SK-N-SH (cell line): ENCODE measurements around the gene OSBPL10. TPM values are rescaled to one million over a fixed set of nuclear protein-coding genes. Genes with fewer than 3 reads are reported as not detected.

Experiments used
- CTCF ChIA-PET: fragments of 300-600, 350-600 bp; formaldehyde crosslinking; extraction: SDS; loops from one replicate; lab custom pipeline; 2021; lab: Yijun Ruan, JAX
- POLR2A ChIA-PET: fragments of 350-600 bp; sonication (Branson Sonifier 250); formaldehyde crosslinking; extraction: SDS; loops from one replicate; lab custom pipeline; 2020; ENCODE audit warnings: antibody characterized with exemption, inconsistent platforms; lab: Yijun Ruan, JAX
- DNase-seq: peaks from one replicate; pipeline ENCODE4 v3.0.0; 2012
- H2AFZ ChIP-seq: fragments of 200-600 bp; sonication (generic); 2 replicates; pipeline ENCODE4 v1.8.1; 2016; ENCODE audit warnings: antibody characterized with exemption, mild to moderate bottlenecking, low read depth
- H3F3A ChIP-seq: fragments of 200-600 bp; sonication (generic); replicated peaks from 2 replicates; pipeline ENCODE3; 2016; ENCODE audit warnings: antibody characterized with exemption, mild to moderate bottlenecking; ENCODE audit not compliant: insufficient read depth
- H3K27ac ChIP-seq, 2 experiments: fragments of 200-500 bp in 1 of 2; fragments of 200-600 bp in 1 of 2; sonication (Bioruptor generic) in 1 of 2; sonication (generic), shearing (Covaris generic) in 1 of 2; 2 replicates each; pipeline versions ENCODE4 v1.5.1 to v1.6.1; 2014 to 2016; ENCODE audit warnings: low read depth in 2 of 2, inconsistent platforms in 1 of 2, low read length in 1 of 2, mild to moderate bottlenecking in 1 of 2, mixed read lengths in 1 of 2
- H3K27me3 ChIP-seq: fragments of 200-600 bp; sonication (generic), shearing (Covaris generic); 2 replicates; pipeline ENCODE4 v1.6.1; 2016; ENCODE audit warnings: mixed run types; ENCODE audit not compliant: insufficient read depth
- H3K36me3 ChIP-seq, 2 experiments: fragments of 200-500 bp in 1 of 2; fragments of 200-600 bp in 1 of 2; sonication (Bioruptor generic) in 1 of 2; sonication (generic) in 1 of 2; replicated peaks in 1 of 2; 2 replicates each; pipeline versions ENCODE3 to v1.5.1; 2014 to 2016; ENCODE audit warnings: low read length in 1 of 2, mild to moderate bottlenecking in 1 of 2; ENCODE audit not compliant: insufficient read depth in 2 of 2, control insufficient read depth in 1 of 2
- H3K4me1 ChIP-seq, 2 experiments: fragments of 200-500 bp in 1 of 2; fragments of 200-600 bp in 1 of 2; sonication (Bioruptor generic) in 1 of 2; sonication (generic), shearing (Covaris generic) in 1 of 2; 2 replicates each; pipeline versions ENCODE4 v1.5.1 to v1.6.1; 2014 to 2016; ENCODE audit warnings: low read depth in 1 of 2, low read length in 1 of 2, mixed run types in 1 of 2; ENCODE audit not compliant: insufficient read depth in 2 of 2, control insufficient read depth in 1 of 2
- H3K4me2 ChIP-seq: fragments of 200-600 bp; sonication (generic), shearing (Covaris generic); 2 replicates; pipeline ENCODE4 v1.6.1; 2017; ENCODE audit warnings: mixed run types
- H3K4me3 ChIP-seq, 2 experiments: fragments of 200-500 bp in 1 of 2; fragments of 200-600 bp in 1 of 2; sonication (Bioruptor generic) in 1 of 2; sonication (generic), shearing (Covaris generic) in 1 of 2; 2 replicates each; pipeline versions ENCODE4 v1.5.1 to v1.8.1; 2014 to 2016; ENCODE audit warnings: low read depth in 2 of 2, inconsistent platforms in 1 of 2, low read length in 1 of 2, mild to moderate bottlenecking in 1 of 2, mixed read lengths in 1 of 2, moderate library complexity in 1 of 2
- H3K79me2 ChIP-seq: fragments of 200-600 bp; sonication (generic); 2 replicates; pipeline ENCODE4 v1.8.1; 2017; ENCODE audit warnings: mild to moderate bottlenecking; ENCODE audit not compliant: insufficient read depth
- H3K9ac ChIP-seq: fragments of 200-600 bp; sonication (generic); 2 replicates; pipeline ENCODE4 v1.6.1; 2017; ENCODE audit warnings: mixed run types
- H3K9me2 ChIP-seq: fragments of 200-600 bp; sonication (generic); 2 replicates; pipeline ENCODE4 v1.6.1; 2017; ENCODE audit warnings: mixed run types
- H3K9me3 ChIP-seq: fragments of 200-600 bp; sonication (generic); 2 replicates; pipeline ENCODE4 v1.6.1; 2017; ENCODE audit warnings: mixed run types, mild to moderate bottlenecking, moderate library complexity
- H4K20me1 ChIP-seq: fragments of 200-600 bp; sonication (generic); 2 replicates; pipeline ENCODE4 v1.6.1; 2017; ENCODE audit warnings: mild to moderate bottlenecking, mixed run types; ENCODE audit not compliant: insufficient read depth
- CHD2 ChIP-seq: fragments of 150-350 bp; IDR thresholded peaks from 2 replicates; pipeline ENCODE4 v1.6.1; 2018; ENCODE audit warnings: low read length; ENCODE audit not compliant: partially characterized antibody
- CTCF ChIP-seq: fragments of 200-600 bp; sonication (generic); IDR thresholded peaks from 2 replicates; pipeline ENCODE4 v1.6.1; 2017; ENCODE audit warnings: antibody characterized with exemption, mild to moderate bottlenecking, moderate library complexity
- ELF1 ChIP-seq: IDR thresholded peaks from 2 replicates; pipeline ENCODE4 v1.4.0; 2012
- EP300 ChIP-seq, 2 experiments: IDR thresholded peaks; 2 replicates each; pipeline versions ENCODE4 v1.4.0 to v1.6.1; 2012; ENCODE audit warnings: borderline replicate concordance in 1 of 2, low read depth in 1 of 2, low read length in 1 of 2
- EZH2phosphoT487 ChIP-seq: fragments of 200-600 bp; sonication (generic); IDR thresholded peaks from 2 replicates; pipeline ENCODE4 v1.6.1; 2017; ENCODE audit warnings: low read depth, mixed run types, mild to moderate bottlenecking, antibody characterized with exemption, moderate library complexity, borderline replicate concordance
- FOSL2 ChIP-seq: IDR thresholded peaks from 2 replicates; pipeline ENCODE4 v1.4.0; 2012; ENCODE audit warnings: low read depth, mild to moderate bottlenecking, moderate library complexity, borderline replicate concordance
- FOXM1 ChIP-seq: IDR thresholded peaks from 2 replicates; pipeline ENCODE4 v1.4.0; 2012; ENCODE audit warnings: low read depth, mild to moderate bottlenecking
- GABPA ChIP-seq: IDR thresholded peaks from 2 replicates; pipeline ENCODE4 v1.4.0; 2012; ENCODE audit warnings: low read depth, mild to moderate bottlenecking
- GATA2 ChIP-seq: sonication (generic); formaldehyde crosslinking; IDR thresholded peaks from 2 replicates; pipeline ENCODE4 v1.5.0; 2020; ENCODE audit warnings: mild to moderate bottlenecking, missing genetic modification reagents
- IRF3 ChIP-seq: fragments of 150-350 bp; IDR thresholded peaks from 2 replicates; pipeline ENCODE4 v1.6.1; 2016; ENCODE audit warnings: mild to moderate bottlenecking, low read depth, low read length
- JUND ChIP-seq: IDR thresholded peaks from 2 replicates; pipeline ENCODE4 v1.4.0; 2012
- MAX ChIP-seq: IDR thresholded peaks from 2 replicates; pipeline ENCODE4 v1.4.0; 2012; ENCODE audit warnings: low read depth
- MEF2A ChIP-seq: IDR thresholded peaks from 2 replicates; pipeline ENCODE4 v1.4.0; 2012; ENCODE audit warnings: low read depth, borderline replicate concordance
- NFIC ChIP-seq: IDR thresholded peaks from 2 replicates; pipeline ENCODE4 v1.4.0; 2012; ENCODE audit warnings: borderline replicate concordance
- NRF1 ChIP-seq: IDR thresholded peaks from 2 replicates; pipeline ENCODE4 v1.6.1; 2012; ENCODE audit warnings: low read depth, mild to moderate bottlenecking, low read length
- PBX3 ChIP-seq: IDR thresholded peaks from 2 replicates; pipeline ENCODE4; 2012
- POLR2AphosphoS5 ChIP-seq: IDR thresholded peaks from 2 replicates; pipeline ENCODE4 v1.6.1; 2012; ENCODE audit warnings: low read depth, low read length
- RAD21 ChIP-seq: IDR thresholded peaks from 2 replicates; pipeline ENCODE4 v1.6.1; 2012; ENCODE audit warnings: mild to moderate bottlenecking, low read length
- RCOR1 ChIP-seq: fragments of 150-350 bp; IDR thresholded peaks from 2 replicates; pipeline ENCODE4 v1.6.1; 2017; ENCODE audit warnings: antibody characterized with exemption, low read length
- TCF12 ChIP-seq: IDR thresholded peaks from 2 replicates; pipeline ENCODE4 v1.4.0; 2012
- USF1 ChIP-seq: IDR thresholded peaks from 2 replicates; pipeline ENCODE4 v1.4.0; 2012; ENCODE audit warnings: low read depth, borderline replicate concordance
- USF2 ChIP-seq: fragments of 150-350 bp; IDR thresholded peaks from 2 replicates; pipeline ENCODE4 v1.6.1; 2017; ENCODE audit warnings: antibody characterized with exemption, low read length, low read depth, borderline replicate concordance
- whole genome bisulfite sequencing: methylation state at CpG from one replicate; pipeline ENCODE4 v1.1.6; 2017; ENCODE audit warnings: low lambda C conversion rate; 5-methylcytosine and 5-hydroxymethylcytosine counted together
- polyA plus RNA-seq, 3 experiments: library from polyadenylated mRNA; depleted of rRNA; stranded (reverse); fragments of >200 nt; gene quantifications; 2 replicates each; pipeline ENCODE4 v1.2.3, GENCODE V29; 2012

Gene OSBPL10
- polyA plus RNA-seq, 1 of the 3 experiments (the other 2 are of a cell fraction) = 0.12 TPM

GRCh38 chr3:31926543-31926942 is 54.5 kb downstream of the OSBPL10 start:
- Histone ChIP-seq H3K9ac (no peak overlapping the region), H3K4me2 (no peak overlapping the region), H3K9me3 (no peaks in the 10 kb centered on the region), H3K27ac (no peak overlapping the region), H3K9me2 (no peaks in the 10 kb centered on the region), H4K20me1 (no peaks in the 10 kb centered on the region), H2AFZ (no peak overlapping the region), H3K79me2 (no peaks in the 10 kb centered on the region), H3K36me3 (no peaks in the 10 kb centered on the region), H3F3A (no peaks in the 10 kb centered on the region), H3K4me3 (no peak overlapping the region), H3K27me3 (no peaks in the 10 kb centered on the region), H3K4me1 (no peaks in the 10 kb centered on the region)
- POLR2A ChIA-PET = no interaction called here
- CTCF ChIA-PET = no interaction called here
- no peak for DNase-seq
- TF ChIP-seq JUND = no peak
- no peak for TF ChIP-seq EZH2phosphoT487
- no peak for TF ChIP-seq POLR2AphosphoS5
- no peak for TF ChIP-seq GABPA
- TF ChIP-seq FOXM1 = no peak
- WGBS = 40% methylated on average over 4 of the region's 4 CpGs

GRCh38 chr3:31925271-31925630 is 55.8 kb downstream of the OSBPL10 start:
- no peaks in the 10 kb centered on the region for H3K79me2 ChIP-seq
- POLR2A ChIA-PET = no interaction called here
- 56% methylated on average over 5 of the region's 5 CpGs for WGBS

More at GRCh38 chr3:31925271-31925630, 55.8 kb downstream of the OSBPL10 start:
- H3K36me3 ChIP-seq = no peaks in the 10 kb centered on the region
- TF ChIP-seq USF2 (no peak), MAX (no peak), FOXM1 (no peak), NFIC (no peak), EP300 (IDR thresholded peaks at IDR 0.05; ENCODE audit: borderline replicate concordance in 1 of 2, low read depth in 1 of 2, low read length in 1 of 2) (no peak), IRF3 (no peak), POLR2AphosphoS5 (no peak), GABPA (no peak), RCOR1 (no peak), NRF1 (no peak), GATA2 (CRISPR knock-in tag) (no peak), TCF12 (no peak), ELF1 (no peak), USF1 (no peak), PBX3 (no peak), RAD21 (no peak), FOSL2 (no peak), MEF2A (no peak), CTCF (no peak), CHD2 (no peak)
- no peaks in the 10 kb centered on the region for H3K4me1 ChIP-seq
- no peaks in the 10 kb centered on the region for H4K20me1 ChIP-seq
- no peak overlapping the region for H2AFZ ChIP-seq
- DNase-seq = no peak
- H3K9me3 ChIP-seq = no peaks in the 10 kb centered on the region
- H3F3A ChIP-seq = no peaks in the 10 kb centered on the region
- no peak overlapping the region for H3K27ac ChIP-seq
- no peak overlapping the region for H3K9ac ChIP-seq
- H3K9me2 ChIP-seq = no peaks in the 10 kb centered on the region
- no peak overlapping the region for H3K4me2 ChIP-seq
- no peak overlapping the region for H3K4me3 ChIP-seq
- no peaks in the 10 kb centered on the region for H3K27me3 ChIP-seq
- CTCF ChIA-PET = no interaction called here
